ENCODE measurements around the gene REG3A. TPM values are rescaled to one million over a fixed set of nuclear protein-coding genes. Genes with fewer than 3 reads are reported as not detected.

REG3A gene
- total RNA-seq, 1 donor from 2014 or later: not detected

- TF ChIP-seq CTCF (IDR thresholded peaks at IDR 0.05; ENCODE audit: insufficient read depth, low read length, poor library complexity, severe bottlenecking): no peak
- Histone ChIP-seq H3K4me3 (ENCODE audit: low read depth, low read length) (no peak overlapping the region), H3K27me3 (ENCODE audit: control insufficient read depth, insufficient read depth, low read length) (no peaks in the 10 kb centered on the region), H3K36me3 (ENCODE audit: control insufficient read depth, insufficient read depth, low read length) (no peaks in the 10 kb centered on the region)
- no peak for DNase-seq (ENCODE audit: low read depth)
These were observed 523 bp downstream of the REG3A start for GRCh38 chr2:79159030-79159429.

GRCh38 chr2:79155826-79156476 is 3.6 kb downstream of the REG3A start:
- no peak for TF ChIP-seq CTCF (IDR thresholded peaks at IDR 0.05; ENCODE audit: insufficient read depth, low read length, poor library complexity, severe bottlenecking)
- Histone ChIP-seq H3K4me3 (ENCODE audit: low read depth, low read length) (no peak overlapping the region), H3K27me3 (ENCODE audit: control insufficient read depth, insufficient read depth, low read length) (no peaks in the 10 kb centered on the region), H3K36me3 (ENCODE audit: control insufficient read depth, insufficient read depth, low read length) (no peaks in the 10 kb centered on the region)
- DNase-seq (ENCODE audit: low read depth): no peak

- no peak for TF ChIP-seq CTCF (IDR thresholded peaks at IDR 0.05; ENCODE audit: insufficient read depth, low read length, poor library complexity, severe bottlenecking)
- H3K4me3 ChIP-seq (ENCODE audit: low read depth, low read length): no peak overlapping the region
- no peaks in the 10 kb centered on the region for H3K36me3 ChIP-seq (ENCODE audit: control insufficient read depth, insufficient read depth, low read length)
- no peaks in the 10 kb centered on the region for H3K27me3 ChIP-seq (ENCODE audit: control insufficient read depth, insufficient read depth, low read length)
- DNase-seq (ENCODE audit: low read depth): no peak
These were observed 20.1 kb downstream of the REG3A start for GRCh38 chr2:79139423-79139822.

- no peak for DNase-seq (ENCODE audit: low read depth)
- Histone ChIP-seq H3K27me3 (ENCODE audit: control insufficient read depth, insufficient read depth, low read length) (no peaks in the 10 kb centered on the region), H3K4me3 (ENCODE audit: low read depth, low read length) (no peak overlapping the region), H3K36me3 (ENCODE audit: control insufficient read depth, insufficient read depth, low read length) (no peaks in the 10 kb centered on the region)
- TF ChIP-seq CTCF (IDR thresholded peaks at IDR 0.05; ENCODE audit: insufficient read depth, low read length, poor library complexity, severe bottlenecking): no peak
These were observed 21.2 kb downstream of the REG3A start for GRCh38 chr2:79138385-79138784.

- Histone ChIP-seq H3K4me3 (ENCODE audit: low read depth, low read length) (no peak overlapping the region), H3K27me3 (ENCODE audit: control insufficient read depth, insufficient read depth, low read length) (no peaks in the 10 kb centered on the region), H3K36me3 (ENCODE audit: control insufficient read depth, insufficient read depth, low read length) (no peaks in the 10 kb centered on the region)
- TF ChIP-seq CTCF (IDR thresholded peaks at IDR 0.05; ENCODE audit: insufficient read depth, low read length, poor library complexity, severe bottlenecking): no peak
- no peak for DNase-seq (ENCODE audit: low read depth)
These were observed 27.9 kb downstream of the REG3A start for GRCh38 chr2:79131687-79132086.

- Histone ChIP-seq H3K4me3 (ENCODE audit: low read depth, low read length) (no peak overlapping the region), H3K27me3 (ENCODE audit: control insufficient read depth, insufficient read depth, low read length) (no peaks in the 10 kb centered on the region), H3K36me3 (ENCODE audit: control insufficient read depth, insufficient read depth, low read length) (no peaks in the 10 kb centered on the region)
- TF ChIP-seq CTCF (IDR thresholded peaks at IDR 0.05; ENCODE audit: insufficient read depth, low read length, poor library complexity, severe bottlenecking): no peak
- no peak for DNase-seq (ENCODE audit: low read depth)
These were observed 29.7 kb downstream of the REG3A start for GRCh38 chr2:79129804-79130203.
